Measurements from ENCODE around the gene LCLAT1. TPM values are rescaled to one million over a fixed set of nuclear protein-coding genes. Genes with fewer than 3 reads are reported as not detected.

The LCLAT1 gene
- total RNA-seq, 1 donor from 2014 or later: 16.0 TPM

GRCh38 chr2:30470426-30470825 lies 23.4 kb downstream of the LCLAT1 start:
- Mint-ChIP-seq H3K4me3 (ENCODE audit: unreplicated experiment) (no peak overlapping the region), H3K9me3 (ENCODE audit: unreplicated experiment) (no peaks in the 10 kb centered on the region), H3K27ac (ENCODE audit: unreplicated experiment) (no peak overlapping the region), H3K36me3 (ENCODE audit: unreplicated experiment) (no peaks in the 10 kb centered on the region), H3K27me3 (ENCODE audit: unreplicated experiment) (no peaks in the 10 kb centered on the region), H3K4me1 (ENCODE audit: low read depth, unreplicated experiment) (no peaks in the 10 kb centered on the region)
- TF ChIP-seq CTCF (IDR thresholded peaks at IDR 0.05; ENCODE audit: partially characterized antibody, unreplicated experiment): no peak
- DNase-seq: no peak

- Mint-ChIP-seq H3K27ac (ENCODE audit: unreplicated experiment) (no peak overlapping the region), H3K9me3 (ENCODE audit: unreplicated experiment) (no peaks in the 10 kb centered on the region), H3K27me3 (ENCODE audit: unreplicated experiment) (peaks cover 1% of the 10 kb centered on the region), H3K4me1 (ENCODE audit: low read depth, unreplicated experiment) (no peaks in the 10 kb centered on the region), H3K36me3 (ENCODE audit: unreplicated experiment) (no peaks in the 10 kb centered on the region), H3K4me3 (ENCODE audit: unreplicated experiment) (no peak overlapping the region)
- DNase-seq: no peak
- TF ChIP-seq CTCF (IDR thresholded peaks at IDR 0.05; ENCODE audit: partially characterized antibody, unreplicated experiment): no peak
These were observed 25.3 kb downstream of the LCLAT1 start for GRCh38 chr2:30472326-30472725.

- no peak for TF ChIP-seq CTCF (IDR thresholded peaks at IDR 0.05; ENCODE audit: partially characterized antibody, unreplicated experiment)
- Mint-ChIP-seq H3K4me1 (ENCODE audit: low read depth, unreplicated experiment) (no peaks in the 10 kb centered on the region), H3K9me3 (ENCODE audit: unreplicated experiment) (no peaks in the 10 kb centered on the region), H3K4me3 (ENCODE audit: unreplicated experiment) (no peak overlapping the region), H3K36me3 (ENCODE audit: unreplicated experiment) (no peaks in the 10 kb centered on the region), H3K27me3 (ENCODE audit: unreplicated experiment) (peaks cover 1% of the 10 kb centered on the region), H3K27ac (ENCODE audit: unreplicated experiment) (no peak overlapping the region)
- no peak for DNase-seq
These were observed 28.5 kb downstream of the LCLAT1 start for GRCh38 chr2:30475542-30475941.

GRCh38 chr2:30476636-30477035 lies 29.6 kb downstream of the LCLAT1 start:
- H3K9me3 Mint-ChIP-seq (ENCODE audit: unreplicated experiment): no peaks in the 10 kb centered on the region
- TF ChIP-seq CTCF (IDR thresholded peaks at IDR 0.05; ENCODE audit: partially characterized antibody, unreplicated experiment): no peak
- no peak overlapping the region for H3K27ac Mint-ChIP-seq (ENCODE audit: unreplicated experiment)

GRCh38 chr2:30480703-30481322 lies 33.8 kb downstream of the LCLAT1 start:
- H3K9me3 Mint-ChIP-seq (ENCODE audit: unreplicated experiment): no peaks in the 10 kb centered on the region
- H3K4me1 Mint-ChIP-seq (ENCODE audit: low read depth, unreplicated experiment): no peaks in the 10 kb centered on the region
- no peaks in the 10 kb centered on the region for H3K27me3 Mint-ChIP-seq (ENCODE audit: unreplicated experiment)
- no peaks in the 10 kb centered on the region for H3K36me3 Mint-ChIP-seq (ENCODE audit: unreplicated experiment)
- TF ChIP-seq CTCF (IDR thresholded peaks at IDR 0.05; ENCODE audit: partially characterized antibody, unreplicated experiment): no peak
- no peak overlapping the region for H3K4me3 Mint-ChIP-seq (ENCODE audit: unreplicated experiment)
- no peak overlapping the region for H3K27ac Mint-ChIP-seq (ENCODE audit: unreplicated experiment)
- DNase-seq: no peak

More at GRCh38 chr2:30476636-30477035, 29.6 kb downstream of the LCLAT1 start:
- DNase-seq: no peak
- Mint-ChIP-seq H3K36me3 (ENCODE audit: unreplicated experiment) (no peaks in the 10 kb centered on the region), H3K27me3 (ENCODE audit: unreplicated experiment) (peaks cover 1% of the 10 kb centered on the region), H3K4me1 (ENCODE audit: low read depth, unreplicated experiment) (no peaks in the 10 kb centered on the region), H3K4me3 (ENCODE audit: unreplicated experiment) (no peak overlapping the region)
